Measurements from ENCODE around the gene CAMK2N2. TPM values are rescaled to one million over a fixed set of nuclear protein-coding genes. Genes with fewer than 3 reads are reported as not detected.

CAMK2N2 gene
- total RNA-seq, 1 experiment from 2014 or later, result 2.2 TPM

DNA sequence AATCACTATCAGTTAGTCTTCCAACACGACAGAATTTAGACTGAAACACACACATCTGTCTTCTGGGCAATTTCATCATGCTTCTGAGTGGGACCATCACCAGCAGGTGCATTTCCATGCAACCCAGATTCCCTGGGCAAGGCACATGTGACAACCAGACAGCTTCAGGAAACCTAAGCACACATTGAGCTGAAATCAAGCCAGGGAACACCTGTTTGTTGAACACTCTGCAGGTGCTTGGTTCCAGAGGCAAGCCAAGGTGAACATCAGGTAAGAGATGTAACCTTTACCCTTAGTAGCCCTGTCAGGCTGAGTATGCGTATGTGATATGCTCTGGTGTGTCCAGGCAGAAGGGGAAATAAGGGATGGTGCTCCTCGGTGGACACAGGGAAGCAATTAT, 34.4 kb upstream of the CAMK2N2 start:
- no peak overlapping the region for H3K27ac ChIP-seq
- peaks cover 24% of the 10 kb centered on the region; the same call in 1 of the 2 replicates for H3F3A ChIP-seq (ENCODE audit: insufficient read depth, low read depth)
- H3K79me2 ChIP-seq (ENCODE audit: low read depth), result peaks cover 17% of the 10 kb centered on the region
- no peaks in the 10 kb centered on the region for H3K9me3 ChIP-seq (ENCODE audit: insufficient read depth, low read depth)
- ChIA-PET POLR2A (ENCODE audit: unreplicated experiment) (interaction anchor here (0.8 kb wide), 1 partner anchor 118 kb away, joined by 6 read pairs; no protein-coding TSS in a partner anchor), CTCF (no interaction called here)
- peaks cover 8% of the 10 kb centered on the region for H4K20me1 ChIP-seq (ENCODE audit: insufficient read depth)
- no peak for TF ChIP-seq EZH2 (IDR thresholded peaks at IDR 0.05; ENCODE audit: low read depth)
- TF ChIP-seq, protein P1, sequence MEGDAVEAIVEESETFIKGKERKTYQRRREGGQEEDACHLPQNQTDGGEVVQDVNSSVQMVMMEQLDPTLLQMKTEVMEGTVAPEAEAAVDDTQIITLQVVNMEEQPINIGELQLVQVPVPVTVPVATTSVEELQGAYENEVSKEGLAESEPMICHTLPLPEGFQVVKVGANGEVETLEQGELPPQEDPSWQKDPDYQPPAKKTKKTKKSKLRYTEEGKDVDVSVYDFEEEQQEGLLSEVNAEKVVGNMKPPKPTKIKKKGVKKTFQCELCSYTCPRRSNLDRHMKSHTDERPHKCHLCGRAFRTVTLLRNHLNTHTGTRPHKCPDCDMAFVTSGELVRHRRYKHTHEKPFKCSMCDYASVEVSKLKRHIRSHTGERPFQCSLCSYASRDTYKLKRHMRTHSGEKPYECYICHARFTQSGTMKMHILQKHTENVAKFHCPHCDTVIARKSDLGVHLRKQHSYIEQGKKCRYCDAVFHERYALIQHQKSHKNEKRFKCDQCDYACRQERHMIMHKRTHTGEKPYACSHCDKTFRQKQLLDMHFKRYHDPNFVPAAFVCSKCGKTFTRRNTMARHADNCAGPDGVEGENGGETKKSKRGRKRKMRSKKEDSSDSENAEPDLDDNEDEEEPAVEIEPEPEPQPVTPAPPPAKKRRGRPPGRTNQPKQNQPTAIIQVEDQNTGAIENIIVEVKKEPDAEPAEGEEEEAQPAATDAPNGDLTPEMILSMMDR (conservative IDR thresholded peaks at IDR 0.05), result no peak
- no peak overlapping the region for H3K4me2 ChIP-seq
- no peak overlapping the region for H2AFZ ChIP-seq
- peaks cover 6% of the 10 kb centered on the region for H3K4me1 ChIP-seq (replicated peaks; ENCODE audit: insufficient read depth)
- DNase-seq, result no peak
- no peaks in the 10 kb centered on the region; the same call in 1 of the 2 replicates for H3K27me3 ChIP-seq (ENCODE audit: insufficient read depth, low read depth)
- peaks cover 5% of the 10 kb centered on the region for H3K36me3 ChIP-seq (ENCODE audit: low read depth)
- BruUV-seq (replicated peaks), result no TSS peak
- H3K4me3 ChIP-seq, result no peak overlapping the region
- intact Hi-C loops (cut with micrococcal nuclease; ENCODE audit: unreplicated experiment), result no loop called here
- no peaks in the 10 kb centered on the region for H3K9me2 ChIP-seq (ENCODE audit: insufficient read depth)

DNA sequence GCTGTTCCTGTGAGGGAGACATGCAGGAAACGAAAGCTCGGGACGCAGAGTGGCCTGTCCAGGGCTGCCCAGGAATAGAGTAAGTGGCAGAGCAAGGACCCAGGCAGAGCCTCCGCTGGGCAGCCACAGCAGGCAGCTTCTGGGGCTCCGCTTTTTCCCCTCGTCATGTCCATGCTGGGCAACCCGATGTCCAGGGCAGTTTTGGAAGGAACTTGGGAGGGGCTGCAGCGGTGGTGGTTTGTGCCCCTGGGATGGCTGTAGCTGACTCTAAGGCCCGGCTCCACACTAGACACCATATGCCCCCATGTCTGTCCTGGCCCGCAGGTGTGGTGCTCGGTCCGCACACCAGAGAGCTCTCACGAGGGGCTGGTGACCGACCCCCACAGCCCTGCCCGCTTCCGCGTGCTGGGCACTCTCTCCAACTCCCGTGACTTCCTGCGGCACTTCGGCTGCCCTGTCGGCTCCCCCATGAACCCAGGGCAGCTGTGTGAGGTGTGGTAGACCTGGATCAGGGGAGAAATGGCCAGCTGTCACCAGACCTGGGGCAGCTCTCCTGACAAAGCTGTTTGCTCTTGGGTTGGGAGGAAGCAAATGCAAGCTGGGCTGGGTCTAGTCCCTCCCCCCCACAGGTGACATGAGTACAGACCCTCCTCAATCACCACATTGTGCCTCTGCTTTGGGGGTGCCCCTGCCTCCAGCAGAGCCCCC, 30.5 kb upstream of the CAMK2N2 start:
- no peaks in the 10 kb centered on the region for H4K20me1 ChIP-seq (ENCODE audit: insufficient read depth)
- no peak overlapping the region for H3K4me3 ChIP-seq
- no peaks in the 10 kb centered on the region for H3K9me3 ChIP-seq (ENCODE audit: insufficient read depth, low read depth)
- H2AFZ ChIP-seq, result no peak overlapping the region
- intact Hi-C loops (cut with micrococcal nuclease; ENCODE audit: unreplicated experiment), result no loop called here
- BruUV-seq (replicated peaks), result no TSS peak
- no peaks in the 10 kb centered on the region for H3K4me1 ChIP-seq (replicated peaks; ENCODE audit: insufficient read depth)
- CTCF ChIA-PET, result interaction anchor here (0.6 kb wide), 1 partner anchor 31 kb away, joined by 14 read pairs; no protein-coding TSS in a partner anchor
- no peaks in the 10 kb centered on the region for H3K36me3 ChIP-seq (ENCODE audit: low read depth)
- no peaks in the 10 kb centered on the region for H3K9me2 ChIP-seq (ENCODE audit: insufficient read depth)
- H3K79me2 ChIP-seq (ENCODE audit: low read depth), result no peaks in the 10 kb centered on the region
- no peaks in the 10 kb centered on the region for H3F3A ChIP-seq (ENCODE audit: insufficient read depth, low read depth)
- no peak for TF ChIP-seq EZH2 (IDR thresholded peaks at IDR 0.05; ENCODE audit: low read depth)
- TF ChIP-seq, protein P1 (conservative IDR thresholded peaks at IDR 0.05), result no peak
- no peaks in the 10 kb centered on the region; the same call in 1 of the 2 replicates for H3K27me3 ChIP-seq (ENCODE audit: insufficient read depth, low read depth)
- no peak overlapping the region for H3K27ac ChIP-seq
- POLR2A ChIA-PET (ENCODE audit: unreplicated experiment), result no interaction called here
- no peak for DNase-seq
- H3K4me2 ChIP-seq, result no peak overlapping the region

DNA sequence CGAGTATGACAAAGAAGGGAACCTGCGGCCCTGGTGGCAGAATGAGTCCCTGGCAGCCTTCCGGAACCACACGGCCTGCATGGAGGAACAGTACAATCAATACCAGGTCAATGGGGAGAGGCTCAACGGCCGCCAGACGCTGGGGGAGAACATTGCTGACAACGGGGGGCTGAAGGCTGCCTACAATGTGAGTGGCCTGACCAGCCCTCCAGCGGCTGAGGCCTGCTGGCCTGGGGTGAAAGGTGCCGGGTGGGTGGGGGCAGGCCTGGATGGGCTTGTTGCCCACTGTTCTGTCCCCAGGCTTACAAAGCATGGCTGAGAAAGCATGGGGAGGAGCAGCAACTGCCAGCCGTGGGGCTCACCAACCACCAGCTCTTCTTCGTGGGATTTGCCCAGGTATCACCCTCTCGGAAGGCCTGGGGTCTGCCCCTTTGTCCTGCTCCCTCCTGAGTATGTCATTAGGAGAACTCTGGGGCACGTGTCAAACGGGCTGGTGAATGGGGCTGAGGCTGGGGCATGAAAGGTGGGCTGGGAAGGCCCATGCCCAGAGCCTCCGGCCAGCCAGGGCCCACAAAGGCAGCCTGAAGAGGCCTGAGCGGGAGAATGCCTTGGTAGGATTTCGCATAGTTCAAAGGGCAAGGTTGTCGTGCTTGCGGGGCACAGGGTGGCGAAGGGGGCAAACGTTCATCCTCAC, 29.8 kb upstream of the CAMK2N2 start:
- POLR2A ChIA-PET (ENCODE audit: unreplicated experiment), result no interaction called here
- H4K20me1 ChIP-seq (ENCODE audit: insufficient read depth), result no peaks in the 10 kb centered on the region
- H3K9me3 ChIP-seq (ENCODE audit: insufficient read depth, low read depth), result no peaks in the 10 kb centered on the region
- no peaks in the 10 kb centered on the region for H3K4me1 ChIP-seq (replicated peaks; ENCODE audit: insufficient read depth)
- no peak overlapping the region for H3K4me2 ChIP-seq
- no peaks in the 10 kb centered on the region for H3K36me3 ChIP-seq (ENCODE audit: low read depth)
- intact Hi-C loops (cut with micrococcal nuclease; ENCODE audit: unreplicated experiment), result no loop called here
- BruUV-seq (replicated peaks), result no TSS peak
- no peak overlapping the region for H2AFZ ChIP-seq
- H3K4me3 ChIP-seq, result no peak overlapping the region
- H3K27ac ChIP-seq, result no peak overlapping the region
- no peak for DNase-seq
- H3F3A ChIP-seq (ENCODE audit: insufficient read depth, low read depth), result no peaks in the 10 kb centered on the region
- H3K27me3 ChIP-seq (ENCODE audit: insufficient read depth, low read depth), result no peaks in the 10 kb centered on the region; the same call in 1 of the 2 replicates
- no peaks in the 10 kb centered on the region for H3K9me2 ChIP-seq (ENCODE audit: insufficient read depth)
- CTCF ChIA-PET, result interaction anchor here (0.6 kb wide), 2 partner anchors 30 to 407 kb away, joined by 3 to 14 read pairs; partner anchors contain the start of gene PARL
- TF ChIP-seq, protein P1 (conservative IDR thresholded peaks at IDR 0.05), result no peak
- TF ChIP-seq EZH2 (IDR thresholded peaks at IDR 0.05; ENCODE audit: low read depth), result no peak
- no peaks in the 10 kb centered on the region for H3K79me2 ChIP-seq (ENCODE audit: low read depth)
